GM23338 (cell line): ENCODE measurements around the gene ATXN7L3. TPM values are rescaled to one million over a fixed set of nuclear protein-coding genes. Genes with fewer than 3 reads are reported as not detected.
"Not testable (repeated sequence)": the region's sequence is repeated elsewhere in the genome, so short reads cannot be mapped to it uniquely, and the experiment has no call there.

Experiments used
- ATAC-seq: fragments of 200-7000 bp; cut with Tn5 transposase; 3 replicates; pipeline ENCODE4 v1.9.1; 2020
- DNase-seq: peaks from one replicate; pipeline ENCODE4 v3.0.0-alpha.2; 2015; ENCODE audit warnings: low spot score
- H2AFZ ChIP-seq: fragments of 200-600 bp; sonication (generic); 2 replicates; pipeline ENCODE4 v1.8.0; 2016; ENCODE audit warnings: antibody characterized with exemption, mild to moderate bottlenecking, moderate library complexity
- H3F3A ChIP-seq: fragments of 200-600 bp; sonication (generic); replicated peaks from 2 replicates; pipeline ENCODE4 v1.8.0; 2017; ENCODE audit warnings: antibody characterized with exemption, mixed run types, low read depth
- H3K27ac ChIP-seq: fragments of 200-600 bp; sonication (generic); 2 replicates; pipeline ENCODE4 v1.6.1; 2016; ENCODE audit warnings: low read depth
- H3K27me3 ChIP-seq: fragments of 200-600 bp; sonication (generic); 2 replicates; pipeline ENCODE4 v1.8.0; 2016; ENCODE audit warnings: mild to moderate bottlenecking, mixed run types, moderate library complexity; ENCODE audit not compliant: insufficient read depth
- H3K36me3 ChIP-seq: fragments of 200-600 bp; sonication (generic); 2 replicates; pipeline ENCODE4 v1.8.0; 2016; ENCODE audit warnings: mild to moderate bottlenecking; ENCODE audit not compliant: insufficient read depth
- H3K4me1 ChIP-seq: fragments of 200-600 bp; sonication (generic); 2 replicates; pipeline ENCODE4 v1.8.0; 2016; ENCODE audit warnings: mild to moderate bottlenecking, moderate library complexity; ENCODE audit not compliant: insufficient read depth
- H3K4me2 ChIP-seq: fragments of 200-600 bp; sonication (generic); 2 replicates; pipeline ENCODE4 v1.7.1; 2017; ENCODE audit warnings: mixed run types
- H3K4me3 ChIP-seq: fragments of 200-600 bp; sonication (generic); 2 replicates; pipeline ENCODE4 v1.6.1; 2016; ENCODE audit warnings: mixed run types
- H3K79me2 ChIP-seq: fragments of 200-600 bp; sonication (generic); replicated peaks from 2 replicates; pipeline ENCODE4 v1.8.0; 2017; ENCODE audit warnings: mild to moderate bottlenecking; ENCODE audit not compliant: insufficient read depth
- H3K9me2 ChIP-seq: fragments of 200-600 bp; sonication (generic); 2 replicates; pipeline ENCODE4 v1.8.0; 2017; ENCODE audit not compliant: insufficient read depth
- H4K20me1 ChIP-seq: fragments of 200-600 bp; sonication (generic); replicated peaks from 2 replicates; pipeline ENCODE4 v1.8.0; 2017; ENCODE audit warnings: mild to moderate bottlenecking; ENCODE audit not compliant: insufficient read depth
- H3K27ac Mint-ChIP-seq: 2 replicates; pipeline ENCODE4 v1.8.0; 2020; ENCODE audit warnings: inconsistent platforms, mild to moderate bottlenecking, moderate library complexity, mixed read lengths
- H3K27me3 Mint-ChIP-seq: 3 replicates; pipeline ENCODE4 v1.8.0; 2022; ENCODE audit warnings: low read depth, mild to moderate bottlenecking, moderate library complexity, mixed read lengths, inconsistent platforms; ENCODE audit not compliant: insufficient read depth, poor library complexity
- H3K36me3 Mint-ChIP-seq: 3 replicates; pipeline ENCODE4 v1.8.0; 2021; ENCODE audit warnings: low read depth, mild to moderate bottlenecking, inconsistent platforms, moderate library complexity, mixed read lengths
- H3K4me1 Mint-ChIP-seq: 3 replicates; pipeline ENCODE4 v1.8.0; 2020; ENCODE audit warnings: mild to moderate bottlenecking, inconsistent platforms, mixed read lengths
- H3K4me3 Mint-ChIP-seq: 3 replicates; pipeline ENCODE4 v1.8.0; 2021; ENCODE audit warnings: moderate library complexity, mild to moderate bottlenecking, inconsistent platforms, mixed read lengths
- H3K9me3 Mint-ChIP-seq: 3 replicates; pipeline ENCODE4 v1.8.0; 2020; ENCODE audit warnings: moderate library complexity, mild to moderate bottlenecking, inconsistent platforms, mixed read lengths
- CREB1 ChIP-seq: fragments of 250-450 bp; sonication (Bioruptor Pico); IDR thresholded peaks from 2 replicates; pipeline ENCODE4 v1.5.0; 2020; ENCODE audit warnings: low read depth, mild to moderate bottlenecking, moderate library complexity
- CTCF ChIP-seq, 2 experiments: fragments of 200-600 bp in 1 of 2; sonication (generic) in 1 of 2; conservative IDR thresholded peaks; 2 replicates each; pipeline versions ENCODE4 v1.5.1 to v1.6.1; 2016 to 2017; ENCODE audit warnings: antibody characterized with exemption in 2 of 2, low read depth in 2 of 2, mild to moderate bottlenecking in 2 of 2, moderate library complexity in 1 of 2
- EZH2 ChIP-seq: fragments of 200-600 bp; sonication (generic); IDR thresholded peaks from one replicate; pipeline ENCODE4 v1.8.0; 2017; ENCODE audit warnings: antibody characterized with exemption, mild to moderate bottlenecking, low read depth; ENCODE audit not compliant: unreplicated experiment
- JUNB ChIP-seq: IDR thresholded peaks from one replicate; pipeline ENCODE4 v1.6.1; 2016; ENCODE audit warnings: antibody characterized with exemption; ENCODE audit not compliant: unreplicated experiment
- ZNF462 ChIP-seq: fragments of 250-450 bp; sonication (Bioruptor Pico); IDR thresholded peaks from 2 replicates; pipeline ENCODE4 v1.5.0; 2020; ENCODE audit warnings: mild to moderate bottlenecking, moderate library complexity
- polyA plus RNA-seq: library from polyadenylated mRNA; unstranded; fragments of >200 nt; fragmentation: Nextera tagmentation; extraction: Ambion mirVana; gene quantifications from 2 replicates; pipeline ENCODE4 v1.2.1, GENCODE V29; 2016
- total RNA-seq: library from RNA; depleted of rRNA; stranded (reverse); fragments of >200 nt; shearing (Covaris generic); gene quantifications from 2 replicates; pipeline ENCODE4 v1.2.3, GENCODE V29; 2014
- TF ChIP-seq, protein P1 (sequence below): IDR thresholded peaks from one replicate; pipeline ENCODE4 v1.6.1; 2018; ENCODE audit warnings: antibody characterized with exemption; ENCODE audit not compliant: unreplicated experiment
- TF ChIP-seq, protein P2 (sequence below): IDR thresholded peaks from 2 replicates; pipeline ENCODE4 v1.6.1; 2016; ENCODE audit warnings: antibody characterized with exemption

The ATXN7L3 gene
- total and polyA plus RNA-seq, 2 experiments from 2014 or later = 20.6 to 95.0 TPM

GRCh38 chr17:44149750-44150329 lies 49.8 kb downstream of the ATXN7L3 start:
- no peak overlapping the region for H2AFZ ChIP-seq
- Mint-ChIP-seq H3K4me3 (no peak overlapping the region; the same call in 2 of the 3 replicates), H3K9me3 (no peaks in the 10 kb centered on the region), H3K4me1 (no peaks in the 10 kb centered on the region; the same call in 2 of the 3 replicates), H3K27me3 (peaks cover 4% of the 10 kb centered on the region), H3K36me3 (peaks cover 75% of the 10 kb centered on the region), H3K27ac (no peak overlapping the region)
- DNase-seq = no peak
- no peaks in the 10 kb centered on the region for H3K4me1 ChIP-seq
- TF ChIP-seq CREB1 (CRISPR knock-in tag) = no peak
- no peak for TF ChIP-seq CTCF (conservative IDR thresholded peaks at IDR 0.05; ENCODE audit: low read depth in 2 of 2)
- no peak for TF ChIP-seq JUNB
- TF ChIP-seq, protein P1, sequence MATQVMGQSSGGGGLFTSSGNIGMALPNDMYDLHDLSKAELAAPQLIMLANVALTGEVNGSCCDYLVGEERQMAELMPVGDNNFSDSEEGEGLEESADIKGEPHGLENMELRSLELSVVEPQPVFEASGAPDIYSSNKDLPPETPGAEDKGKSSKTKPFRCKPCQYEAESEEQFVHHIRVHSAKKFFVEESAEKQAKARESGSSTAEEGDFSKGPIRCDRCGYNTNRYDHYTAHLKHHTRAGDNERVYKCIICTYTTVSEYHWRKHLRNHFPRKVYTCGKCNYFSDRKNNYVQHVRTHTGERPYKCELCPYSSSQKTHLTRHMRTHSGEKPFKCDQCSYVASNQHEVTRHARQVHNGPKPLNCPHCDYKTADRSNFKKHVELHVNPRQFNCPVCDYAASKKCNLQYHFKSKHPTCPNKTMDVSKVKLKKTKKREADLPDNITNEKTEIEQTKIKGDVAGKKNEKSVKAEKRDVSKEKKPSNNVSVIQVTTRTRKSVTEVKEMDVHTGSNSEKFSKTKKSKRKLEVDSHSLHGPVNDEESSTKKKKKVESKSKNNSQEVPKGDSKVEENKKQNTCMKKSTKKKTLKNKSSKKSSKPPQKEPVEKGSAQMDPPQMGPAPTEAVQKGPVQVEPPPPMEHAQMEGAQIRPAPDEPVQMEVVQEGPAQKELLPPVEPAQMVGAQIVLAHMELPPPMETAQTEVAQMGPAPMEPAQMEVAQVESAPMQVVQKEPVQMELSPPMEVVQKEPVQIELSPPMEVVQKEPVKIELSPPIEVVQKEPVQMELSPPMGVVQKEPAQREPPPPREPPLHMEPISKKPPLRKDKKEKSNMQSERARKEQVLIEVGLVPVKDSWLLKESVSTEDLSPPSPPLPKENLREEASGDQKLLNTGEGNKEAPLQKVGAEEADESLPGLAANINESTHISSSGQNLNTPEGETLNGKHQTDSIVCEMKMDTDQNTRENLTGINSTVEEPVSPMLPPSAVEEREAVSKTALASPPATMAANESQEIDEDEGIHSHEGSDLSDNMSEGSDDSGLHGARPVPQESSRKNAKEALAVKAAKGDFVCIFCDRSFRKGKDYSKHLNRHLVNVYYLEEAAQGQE = no peak
- TF ChIP-seq ZNF462 (CRISPR knock-in tag) = no peak
- TF ChIP-seq EZH2 = no peak
- TF ChIP-seq, protein P2, sequence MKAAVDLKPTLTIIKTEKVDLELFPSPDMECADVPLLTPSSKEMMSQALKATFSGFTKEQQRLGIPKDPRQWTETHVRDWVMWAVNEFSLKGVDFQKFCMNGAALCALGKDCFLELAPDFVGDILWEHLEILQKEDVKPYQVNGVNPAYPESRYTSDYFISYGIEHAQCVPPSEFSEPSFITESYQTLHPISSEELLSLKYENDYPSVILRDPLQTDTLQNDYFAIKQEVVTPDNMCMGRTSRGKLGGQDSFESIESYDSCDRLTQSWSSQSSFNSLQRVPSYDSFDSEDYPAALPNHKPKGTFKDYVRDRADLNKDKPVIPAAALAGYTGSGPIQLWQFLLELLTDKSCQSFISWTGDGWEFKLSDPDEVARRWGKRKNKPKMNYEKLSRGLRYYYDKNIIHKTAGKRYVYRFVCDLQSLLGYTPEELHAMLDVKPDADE = no peak
- H3K4me3 ChIP-seq = no peak overlapping the region
- no peaks in the 10 kb centered on the region for H3K27me3 ChIP-seq
- peaks cover 43% of the 10 kb centered on the region for H3K79me2 ChIP-seq
- H3F3A ChIP-seq = 0 out of 2 replicates have a peak, but pooled peaks cover 3% of the 10 kb centered on the region
- no peaks in the 10 kb centered on the region for H3K9me2 ChIP-seq
- no peak overlapping the region for H3K4me2 ChIP-seq
- H3K27ac ChIP-seq = no peak overlapping the region
- H3K36me3 ChIP-seq = peaks cover 27% of the 10 kb centered on the region; the same call in 1 of the 2 replicates
- peaks cover 14% of the 10 kb centered on the region for H4K20me1 ChIP-seq
- no peak for ATAC-seq

DNA sequence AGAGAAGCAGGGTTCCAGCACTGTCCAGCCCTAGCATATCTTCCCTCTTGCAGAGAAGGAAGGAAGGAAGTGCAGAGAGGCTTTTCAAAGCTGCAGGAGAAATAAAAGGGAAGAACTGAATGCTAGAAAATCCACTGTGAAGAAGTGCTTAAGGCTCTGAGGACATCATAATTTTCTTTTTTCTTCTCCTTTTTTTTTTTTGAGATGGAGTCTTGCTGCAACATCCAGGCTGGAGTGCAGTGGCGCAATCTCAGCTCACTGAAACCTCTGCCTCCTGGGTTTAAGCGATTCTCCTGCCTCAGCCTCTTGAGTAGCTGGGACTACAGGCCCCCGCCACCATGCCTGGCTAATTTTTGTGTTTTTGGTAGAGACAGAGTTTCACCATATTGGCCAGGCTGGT lies 50.6 kb downstream of the ATXN7L3 start:
- not testable (repeated sequence) for H3K27ac ChIP-seq, H2AFZ ChIP-seq, H3K4me2 ChIP-seq, H3K4me3 ChIP-seq, H3K27ac Mint-ChIP-seq, ATAC-seq, H3K27me3 ChIP-seq, H3F3A ChIP-seq, H3K4me3 Mint-ChIP-seq, H3K9me3 Mint-ChIP-seq, H3K4me1 ChIP-seq, H3K4me1 Mint-ChIP-seq, H3K9me2 ChIP-seq, DNase-seq, H3K27me3 Mint-ChIP-seq
- peaks cover 14% of the 10 kb centered on the region for H4K20me1 ChIP-seq
- H3K36me3 Mint-ChIP-seq = peaks cover 69% of the 10 kb centered on the region
- H3K79me2 ChIP-seq = peaks cover 45% of the 10 kb centered on the region
- peaks cover 27% of the 10 kb centered on the region; the same call in 1 of the 2 replicates for H3K36me3 ChIP-seq
